ENCODE results near the gene KCNB1.

DNA sequence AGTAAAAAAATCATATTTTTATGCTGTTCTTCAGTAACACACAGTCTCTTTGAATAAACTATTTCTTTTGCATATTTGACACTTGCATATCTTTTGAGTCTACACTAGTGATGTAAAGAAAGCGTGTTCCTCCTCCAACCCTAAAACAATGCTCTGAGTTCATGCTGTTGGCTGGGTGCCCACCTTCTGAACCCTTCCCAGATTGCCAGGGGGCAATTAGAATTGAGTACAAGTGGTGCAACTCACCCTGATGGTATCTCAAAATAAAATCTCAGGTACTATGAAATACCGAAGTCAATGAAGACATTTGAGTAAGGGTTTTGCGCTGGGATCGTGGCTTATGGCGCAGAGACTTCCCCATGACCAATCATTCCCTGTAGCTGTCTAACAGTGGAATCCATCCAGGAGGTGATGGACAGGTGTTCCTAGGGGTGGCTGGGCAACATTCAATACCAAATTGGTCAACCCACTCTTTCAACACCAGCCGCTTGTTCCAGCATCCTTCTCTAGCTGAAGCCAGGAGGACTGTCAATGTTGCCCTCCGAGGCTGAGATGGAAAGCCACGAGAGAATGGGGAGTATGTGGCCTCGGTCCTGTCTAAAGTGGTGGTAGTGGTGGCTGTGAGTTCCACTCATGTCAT is 110.3 kb downstream of the KCNB1 start:
- TF ChIP-seq ZNF274 (IDR thresholded peaks at IDR 0.05; ENCODE audit: low read depth, low read length) (no peak), YY1 (IDR thresholded peaks at IDR 0.05; ENCODE audit: insufficient read depth, insufficient read length) (no peak)

Data from NT2/D1 (cell line).